ENCODE measurements around the gene CHRM5.
"Not testable (repeated sequence)": the region's sequence is repeated elsewhere in the genome, so short reads cannot be mapped to it uniquely, and the experiment has no call there.

CHRM5 gene

DNA sequence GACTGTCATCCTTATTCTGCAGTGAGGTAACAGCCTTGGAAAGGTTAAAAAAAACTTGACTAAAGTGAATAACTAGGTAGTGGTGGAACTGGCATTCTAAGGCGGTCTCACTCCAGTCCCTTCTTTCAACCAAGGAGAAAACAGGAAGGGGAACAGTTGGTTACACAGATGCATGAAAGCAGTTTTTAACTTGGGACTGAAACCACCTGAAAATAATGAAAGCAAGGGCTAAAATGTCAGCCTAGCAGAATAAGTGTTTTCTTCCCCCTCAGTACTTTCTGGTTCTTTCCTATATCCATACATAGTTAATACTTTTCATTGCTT lies 71.5 kb downstream of the CHRM5 start:
- peaks cover 6% of the 10 kb centered on the region for H3K4me1 ChIP-seq (ENCODE audit: insufficient read depth, low read length)
- H3K36me3 ChIP-seq (ENCODE audit: insufficient read depth, low read length) = no peaks in the 10 kb centered on the region
- H3K9me3 ChIP-seq (ENCODE audit: control insufficient read depth, insufficient read depth, low read length) = no peaks in the 10 kb centered on the region
- H3K9ac ChIP-seq (ENCODE audit: low read depth, low read length) = peak overlapping the region; percentile 73; the same call in 1 of the 2 replicates

DNA sequence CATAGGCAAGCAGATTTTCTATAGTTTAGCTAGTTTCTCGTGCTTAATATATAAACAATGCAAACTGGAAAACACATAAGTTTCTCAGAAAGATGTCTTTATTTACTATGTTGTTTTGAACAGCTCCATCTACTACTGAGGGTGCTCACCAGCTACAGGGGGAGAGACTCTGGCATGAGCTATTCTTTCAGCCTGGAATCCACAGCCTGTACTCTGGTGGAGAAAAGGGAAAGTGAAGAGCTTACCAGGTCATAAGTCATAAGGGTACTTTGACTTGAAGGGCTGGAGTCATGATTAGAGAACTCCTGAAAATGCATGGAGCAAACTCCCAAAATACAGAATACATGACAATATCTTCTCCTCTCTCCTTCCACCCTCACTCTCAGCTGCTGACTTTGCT lies 75.1 kb downstream of the CHRM5 start:
- Histone ChIP-seq H3K36me3 (ENCODE audit: insufficient read depth, low read length) (no peaks in the 10 kb centered on the region), H3K4me1 (ENCODE audit: insufficient read depth, low read length) (peaks cover 6% of the 10 kb centered on the region), H3K9me3 (ENCODE audit: control insufficient read depth, insufficient read depth, low read length) (no peaks in the 10 kb centered on the region), H3K9ac (ENCODE audit: low read depth, low read length) (no peak overlapping the region)

DNA sequence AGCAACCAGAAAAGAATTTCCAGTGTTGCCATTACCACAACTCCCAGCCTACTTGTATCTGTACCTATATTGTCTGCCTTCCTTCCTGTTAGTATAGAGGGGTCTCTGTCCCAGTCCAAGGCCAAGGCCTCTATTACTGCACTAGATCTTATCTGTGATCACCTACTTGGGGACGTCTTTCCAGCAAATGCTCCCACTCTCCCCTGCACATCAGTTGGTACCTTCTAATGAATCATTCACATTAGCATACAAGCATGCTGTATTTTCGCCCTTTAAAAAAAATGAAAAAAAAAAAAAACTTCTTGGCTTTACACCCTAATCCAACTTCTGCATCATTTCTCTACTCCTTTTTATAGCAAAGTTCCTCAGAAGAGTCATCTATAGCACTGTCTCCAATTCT lies 75.5 kb downstream of the CHRM5 start:
- H3K9ac ChIP-seq (ENCODE audit: low read depth, low read length) = no peak overlapping the region
- peaks cover 6% of the 10 kb centered on the region for H3K4me1 ChIP-seq (ENCODE audit: insufficient read depth, low read length)
- H3K9me3 ChIP-seq (ENCODE audit: control insufficient read depth, insufficient read depth, low read length) = no peaks in the 10 kb centered on the region
- no peaks in the 10 kb centered on the region for H3K36me3 ChIP-seq (ENCODE audit: insufficient read depth, low read length)

DNA sequence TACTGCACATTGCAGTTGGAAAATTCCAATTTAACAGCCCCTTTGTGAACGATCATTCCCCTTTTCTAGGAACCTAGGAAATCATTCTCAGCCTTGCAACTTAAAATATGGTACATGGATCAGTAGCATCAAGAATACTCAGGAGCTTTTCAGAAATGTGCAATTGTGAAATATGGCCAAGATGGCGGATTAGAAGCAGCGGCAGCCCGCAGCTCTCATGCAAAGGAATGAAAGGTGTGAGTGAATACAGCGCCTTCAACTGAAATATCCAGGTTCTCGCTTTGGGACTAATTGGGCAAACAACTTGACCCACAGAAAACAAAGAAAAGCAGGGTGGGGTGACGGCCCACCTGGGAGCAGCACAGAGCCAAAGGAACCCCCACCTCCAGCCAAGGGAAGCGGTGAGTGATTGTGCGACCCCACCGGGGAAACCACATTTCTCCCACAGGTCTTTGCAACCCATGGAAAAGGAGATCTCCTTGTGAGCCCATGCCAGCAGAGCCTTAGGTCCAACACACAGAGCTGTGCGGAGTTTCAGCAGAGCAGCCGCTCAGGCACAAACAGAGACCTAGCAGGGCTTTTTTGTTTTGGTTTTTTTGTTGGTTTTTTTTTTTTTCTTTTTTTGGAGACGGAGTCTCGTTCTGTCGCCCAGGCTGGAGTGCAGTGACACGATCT lies 78.3 kb downstream of the CHRM5 start:
- H3K36me3 ChIP-seq (ENCODE audit: insufficient read depth, low read length) = no peaks in the 10 kb centered on the region
- no peak overlapping the region for H3K9ac ChIP-seq (ENCODE audit: low read depth, low read length)
- no peaks in the 10 kb centered on the region; the same call in 1 of the 2 replicates for H3K4me1 ChIP-seq (ENCODE audit: insufficient read depth, low read length)
- peaks cover 5% of the 10 kb centered on the region; the same call in 1 of the 2 replicates for H3K9me3 ChIP-seq (ENCODE audit: control insufficient read depth, insufficient read depth, low read length)

DNA sequence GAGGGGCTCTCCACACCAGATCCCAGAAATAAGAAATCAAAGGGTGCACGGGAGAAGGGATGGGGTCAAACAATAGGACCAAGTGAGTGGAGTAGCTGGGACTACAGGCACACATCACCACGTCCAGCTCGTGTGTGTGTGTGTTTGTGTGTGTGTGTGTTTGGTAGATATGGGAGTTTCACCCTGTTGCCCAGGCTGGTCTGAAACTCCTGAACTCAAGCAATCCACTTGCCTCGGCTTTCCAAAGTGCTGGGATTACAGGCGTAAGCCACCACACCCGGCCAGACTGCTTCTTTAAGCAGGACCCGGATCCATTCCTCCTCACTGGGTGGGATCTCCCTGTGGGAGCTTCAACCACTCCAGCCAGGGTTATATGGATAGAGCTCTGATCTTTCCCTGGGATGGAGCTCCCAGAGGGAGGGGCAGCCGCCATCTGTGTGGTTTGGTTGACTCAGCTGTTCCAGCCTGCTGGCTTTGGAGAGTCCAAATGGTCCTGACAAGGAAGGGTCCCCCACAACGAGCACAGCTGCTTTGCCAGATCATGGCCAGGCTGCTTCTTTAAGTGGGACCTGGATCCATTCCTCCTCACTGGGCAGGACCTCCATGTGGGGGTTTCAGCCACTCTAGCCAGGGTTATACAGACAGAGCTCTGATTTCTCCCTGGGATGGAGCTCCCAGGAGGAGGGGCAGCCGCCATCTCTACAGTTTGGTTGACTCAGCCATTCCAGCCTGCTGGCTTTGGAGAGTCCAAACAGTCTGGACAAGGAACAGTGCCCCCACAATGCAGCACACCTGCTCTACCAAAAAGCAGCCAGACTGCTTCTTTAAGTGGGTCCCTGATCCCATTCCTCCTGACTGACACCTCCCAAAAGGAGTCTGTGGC lies 79.8 kb downstream of the CHRM5 start:
- Histone ChIP-seq H3K4me1 (ENCODE audit: insufficient read depth, low read length) (no peaks in the 10 kb centered on the region; the same call in 1 of the 2 replicates), H3K9me3 (ENCODE audit: control insufficient read depth, insufficient read depth, low read length) (peaks cover 5% of the 10 kb centered on the region; the same call in 1 of the 2 replicates), H3K36me3 (ENCODE audit: insufficient read depth, low read length) (no peaks in the 10 kb centered on the region), H3K9ac (ENCODE audit: low read depth, low read length) (no peak overlapping the region)

DNA sequence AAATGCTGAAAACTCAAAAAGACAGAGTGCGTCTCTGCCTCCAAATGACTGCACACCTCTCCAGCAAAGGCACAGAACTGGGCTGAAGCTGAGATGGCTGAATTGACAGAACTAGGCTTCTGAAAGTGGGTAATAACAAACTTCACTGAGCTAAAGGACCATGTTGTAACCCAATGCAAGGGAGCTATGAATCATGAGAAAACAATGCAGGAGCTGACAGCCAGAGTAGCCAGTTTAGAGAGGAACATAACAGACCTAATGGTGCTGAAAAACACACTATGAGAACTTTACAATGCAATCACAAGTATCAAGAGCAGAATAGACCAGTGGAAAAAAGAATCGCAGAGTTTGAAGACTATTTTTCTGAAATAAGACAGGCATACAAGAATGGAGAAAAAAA lies 80.8 kb downstream of the CHRM5 start:
- Histone ChIP-seq H3K36me3 (ENCODE audit: insufficient read depth, low read length) (no peaks in the 10 kb centered on the region), H3K4me1 (ENCODE audit: insufficient read depth, low read length) (no peaks in the 10 kb centered on the region), H3K9ac (ENCODE audit: low read depth, low read length) (no peak overlapping the region), H3K9me3 (ENCODE audit: control insufficient read depth, insufficient read depth, low read length) (peaks cover 5% of the 10 kb centered on the region; the same call in 1 of the 2 replicates)

DNA sequence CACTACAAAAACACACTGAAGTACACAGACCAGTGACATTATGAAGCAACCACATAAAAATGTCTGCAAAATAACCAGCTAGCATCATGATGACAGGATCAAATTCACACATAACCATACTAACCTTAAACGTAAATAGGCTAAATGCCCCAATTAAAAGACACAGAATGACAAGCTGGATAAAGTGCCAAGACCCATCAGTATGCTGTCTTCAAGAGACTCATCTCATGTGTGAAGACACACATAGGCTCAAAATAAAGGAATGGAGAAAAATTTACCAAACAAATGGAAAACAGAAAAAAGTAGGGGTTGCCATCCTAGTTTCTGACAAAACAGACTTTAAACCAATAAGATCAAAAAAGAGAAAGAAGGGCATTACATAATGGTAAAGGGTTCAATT lies 82.1 kb downstream of the CHRM5 start:
- H3K4me1 ChIP-seq (ENCODE audit: insufficient read depth, low read length); H3K9ac ChIP-seq (ENCODE audit: low read depth, low read length); H3K36me3 ChIP-seq (ENCODE audit: insufficient read depth, low read length); H3K9me3 ChIP-seq (ENCODE audit: control insufficient read depth, insufficient read depth, low read length): not testable (repeated sequence)

DNA sequence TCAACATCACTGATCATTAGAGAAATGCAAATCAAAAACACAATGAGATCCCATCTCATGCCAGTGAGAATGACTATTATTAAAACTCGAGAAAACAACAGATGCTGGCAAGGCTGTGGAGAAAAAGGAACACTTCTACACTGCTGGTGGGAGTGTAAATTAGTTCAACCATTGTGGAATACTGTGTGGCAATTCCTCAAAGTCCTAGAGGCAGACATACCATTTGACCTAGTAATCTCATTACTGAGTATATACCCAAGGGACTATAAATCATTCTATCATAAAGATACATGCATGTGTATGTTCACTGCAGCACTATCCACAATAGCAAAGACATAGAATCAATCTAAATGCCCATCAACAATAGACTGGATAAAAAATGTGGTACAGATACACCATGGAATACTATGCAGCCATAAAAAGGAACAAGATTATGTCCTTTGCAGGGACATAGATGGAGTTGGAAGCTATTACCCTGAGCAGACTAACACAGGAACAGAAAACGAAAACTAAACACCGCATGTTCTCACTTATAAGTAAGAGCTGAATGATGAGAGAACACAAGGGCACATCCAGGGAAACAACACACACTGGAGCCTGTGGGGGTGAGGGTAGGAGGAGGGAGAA lies 85.9 kb downstream of the CHRM5 start:
- Histone ChIP-seq H3K4me1 (ENCODE audit: insufficient read depth, low read length) (no peaks in the 10 kb centered on the region), H3K9me3 (ENCODE audit: control insufficient read depth, insufficient read depth, low read length) (peaks cover 5% of the 10 kb centered on the region; the same call in 1 of the 2 replicates), H3K9ac (ENCODE audit: low read depth, low read length) (no peak overlapping the region)

DNA sequence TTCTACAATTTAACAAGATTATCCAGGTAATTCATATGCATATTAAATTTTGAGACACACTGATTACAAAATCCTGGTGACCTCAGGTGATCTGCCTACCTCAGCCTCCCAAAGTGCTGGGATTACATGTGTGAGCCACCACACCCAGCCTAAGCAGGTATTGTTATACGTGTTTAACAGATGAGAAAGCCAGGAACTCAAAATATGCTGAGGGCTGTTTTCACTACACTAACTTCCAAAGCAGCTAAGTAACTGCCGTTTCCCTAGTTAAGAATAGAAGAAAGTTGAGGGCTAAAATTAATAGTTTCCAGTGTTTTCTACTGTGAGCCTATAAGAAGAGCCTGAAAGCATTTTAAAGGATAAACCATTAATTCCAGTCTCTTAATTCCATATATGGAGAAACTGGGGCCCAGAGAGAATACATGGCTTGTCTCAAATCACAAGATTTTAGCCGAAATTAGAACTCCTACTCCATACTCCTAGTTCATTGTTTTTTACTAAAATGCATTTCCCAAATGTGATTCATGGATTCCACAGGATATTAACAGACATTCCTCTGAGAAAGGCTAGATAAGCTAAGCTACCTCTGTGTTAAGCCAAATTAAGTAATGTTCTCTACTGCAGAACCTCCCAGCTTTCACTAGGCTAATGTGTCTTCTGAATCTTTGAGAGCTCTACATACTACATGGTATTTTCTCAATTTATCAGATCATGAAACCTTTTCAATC lies 87.7 kb downstream of the CHRM5 start:
- no peak overlapping the region for H3K9ac ChIP-seq (ENCODE audit: low read depth, low read length)
- no peaks in the 10 kb centered on the region for H3K9me3 ChIP-seq (ENCODE audit: control insufficient read depth, insufficient read depth, low read length)
- no peaks in the 10 kb centered on the region for H3K36me3 ChIP-seq (ENCODE audit: insufficient read depth, low read length)
- H3K4me1 ChIP-seq (ENCODE audit: insufficient read depth, low read length) = no peaks in the 10 kb centered on the region

More for the DNA sequence above, 85.9 kb downstream of the CHRM5 start:
- H3K36me3 ChIP-seq (ENCODE audit: insufficient read depth, low read length) = no peaks in the 10 kb centered on the region

DNA sequence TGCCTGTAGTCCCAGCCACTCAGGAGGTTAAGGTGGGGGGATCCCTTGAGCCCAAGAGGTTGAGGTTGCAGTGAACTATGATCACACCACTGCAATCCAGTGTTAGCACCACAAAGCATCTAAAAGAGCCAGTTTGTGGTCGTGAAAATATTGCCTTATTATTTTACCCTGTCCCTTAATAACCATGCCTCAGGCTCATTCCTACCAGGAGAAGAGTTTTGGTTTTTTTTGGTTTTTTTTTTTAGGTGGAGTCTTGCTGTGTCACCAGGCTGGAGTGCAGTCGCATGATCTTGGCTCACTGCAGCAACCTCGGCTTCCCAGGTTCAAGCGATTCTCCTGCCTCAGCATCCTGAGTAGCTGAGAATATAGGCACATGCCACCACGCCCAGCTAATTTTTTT lies 88.6 kb downstream of the CHRM5 start:
- no peak overlapping the region for H3K9ac ChIP-seq (ENCODE audit: low read depth, low read length)
- no peaks in the 10 kb centered on the region for H3K36me3 ChIP-seq (ENCODE audit: insufficient read depth, low read length)
- H3K4me1 ChIP-seq (ENCODE audit: insufficient read depth, low read length) = no peaks in the 10 kb centered on the region
- no peaks in the 10 kb centered on the region for H3K9me3 ChIP-seq (ENCODE audit: control insufficient read depth, insufficient read depth, low read length)

DNA sequence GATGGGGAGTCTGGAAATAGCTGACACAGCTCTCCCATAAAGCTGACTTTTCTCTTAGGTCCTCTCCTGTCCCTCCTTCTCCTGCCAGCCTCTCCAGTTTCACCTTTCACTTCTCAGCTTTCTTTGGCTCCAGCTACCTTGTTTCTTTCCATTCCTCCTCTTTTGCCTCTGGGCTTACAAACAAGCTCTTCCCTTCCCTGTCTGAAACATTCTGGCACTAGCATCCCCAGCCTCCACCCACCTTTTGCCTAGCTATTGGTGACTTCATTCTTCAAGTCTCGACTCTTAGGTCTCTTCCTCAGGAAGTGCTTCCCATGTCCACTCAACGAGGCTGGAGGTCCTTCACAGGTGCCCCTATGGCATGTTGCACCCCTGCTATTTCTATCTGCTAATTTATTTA lies 91.2 kb downstream of the CHRM5 start:
- H3K9ac ChIP-seq (ENCODE audit: low read depth, low read length) = no peak overlapping the region
- H3K4me1 ChIP-seq (ENCODE audit: insufficient read depth, low read length) = no peaks in the 10 kb centered on the region
- no peaks in the 10 kb centered on the region for H3K9me3 ChIP-seq (ENCODE audit: control insufficient read depth, insufficient read depth, low read length)
- H3K36me3 ChIP-seq (ENCODE audit: insufficient read depth, low read length) = no peaks in the 10 kb centered on the region

DNA sequence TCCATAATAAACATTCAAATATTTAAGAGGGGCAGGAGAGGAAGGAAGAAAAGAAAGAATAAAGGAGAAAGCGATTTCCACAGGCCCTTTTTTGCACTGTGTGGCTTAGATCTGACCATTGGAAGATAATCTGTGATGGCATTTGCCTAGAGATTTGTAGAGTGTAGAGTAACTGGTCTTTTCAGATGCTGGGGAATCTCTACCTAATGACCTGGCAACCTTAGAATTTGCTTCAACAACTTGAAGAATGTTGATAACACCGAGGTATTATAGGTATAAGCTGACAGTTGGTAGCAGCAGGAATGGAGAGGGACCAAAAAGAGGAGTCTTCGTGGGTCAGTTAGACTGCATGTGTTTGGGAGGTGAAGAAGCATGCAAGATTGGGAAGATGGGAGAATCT lies 91.6 kb downstream of the CHRM5 start:
- no peaks in the 10 kb centered on the region for H3K4me1 ChIP-seq (ENCODE audit: insufficient read depth, low read length)
- no peak overlapping the region for H3K9ac ChIP-seq (ENCODE audit: low read depth, low read length)
- no peaks in the 10 kb centered on the region for H3K36me3 ChIP-seq (ENCODE audit: insufficient read depth, low read length)
- no peaks in the 10 kb centered on the region for H3K9me3 ChIP-seq (ENCODE audit: control insufficient read depth, insufficient read depth, low read length)

DNA sequence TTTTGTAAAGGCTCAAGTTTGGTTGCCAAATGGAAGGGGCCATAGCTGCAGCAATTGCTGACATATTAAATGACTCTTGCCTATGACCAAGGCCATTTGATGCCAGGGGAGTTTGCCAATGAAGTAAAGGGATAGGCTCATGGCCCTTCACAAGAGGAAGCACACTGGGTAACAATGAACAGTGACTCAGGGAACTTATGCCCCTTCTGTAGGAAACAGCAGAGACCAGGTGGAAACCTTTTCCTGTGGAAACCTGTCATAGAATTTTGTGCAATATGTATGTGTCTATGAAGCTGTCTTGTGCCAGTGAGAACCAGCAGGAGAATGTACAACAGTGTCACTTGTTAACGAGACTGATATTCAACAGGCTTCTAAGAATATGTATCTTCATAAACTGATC lies 96.1 kb downstream of the CHRM5 start:
- Histone ChIP-seq H3K9me3 (ENCODE audit: control insufficient read depth, insufficient read depth, low read length) (no peaks in the 10 kb centered on the region), H3K36me3 (ENCODE audit: insufficient read depth, low read length) (no peaks in the 10 kb centered on the region), H3K4me1 (ENCODE audit: insufficient read depth, low read length) (no peaks in the 10 kb centered on the region), H3K9ac (ENCODE audit: low read depth, low read length) (no peak overlapping the region)

DNA sequence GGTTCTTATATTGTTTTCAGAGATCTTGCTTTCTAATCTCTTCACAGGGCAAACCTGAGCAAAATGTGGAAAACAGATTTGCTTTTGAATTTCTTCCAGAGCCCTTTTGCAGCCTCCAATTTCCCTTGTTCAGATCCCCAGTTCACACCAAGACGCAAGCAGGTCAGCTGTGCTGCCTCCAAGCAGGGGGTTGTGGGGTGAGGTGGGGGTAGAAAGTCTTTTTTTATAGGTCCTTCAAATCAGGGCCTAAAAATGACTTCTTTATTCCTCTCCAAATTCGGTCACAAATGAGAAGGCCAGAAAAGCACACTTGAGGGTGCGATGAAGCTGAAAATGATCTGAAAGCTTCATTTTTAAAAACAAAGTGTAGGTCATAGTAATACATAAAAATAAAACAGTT lies 97.0 kb downstream of the CHRM5 start:
- Histone ChIP-seq H3K4me1 (ENCODE audit: insufficient read depth, low read length) (no peaks in the 10 kb centered on the region), H3K36me3 (ENCODE audit: insufficient read depth, low read length) (no peaks in the 10 kb centered on the region), H3K9ac (ENCODE audit: low read depth, low read length) (no peak overlapping the region), H3K9me3 (ENCODE audit: control insufficient read depth, insufficient read depth, low read length) (no peaks in the 10 kb centered on the region)

Measured in ES-I3 (cell line).